Mucosa of rectum (tissue), 2 donors: ENCODE measurements around the gene RRM1.
A peak's percentile ranks its signal among the peaks of the same experiment; 100 is the strongest.

ENCODE experiments used
- H3K27ac ChIP-seq, 2 donors: one replicate each; pipeline ENCODE4 v1.7.0; 2013; ENCODE audit warnings: inconsistent platforms in 2 of 2, low read depth in 2 of 2, low read length in 2 of 2
- H3K27me3 ChIP-seq, 2 donors: one replicate each; pipeline ENCODE4 v1.7.0; 2013; ENCODE audit warnings: low read length in 2 of 2; ENCODE audit not compliant: control insufficient read depth in 2 of 2, insufficient read depth in 2 of 2
- H3K36me3 ChIP-seq, 2 donors: one replicate each; pipeline ENCODE4 v1.7.0; 2013; ENCODE audit warnings: low read length in 2 of 2; ENCODE audit not compliant: control insufficient read depth in 2 of 2, insufficient read depth in 2 of 2
- H3K4me1 ChIP-seq, 2 donors: one replicate each; pipeline ENCODE4 v1.7.0; 2013; ENCODE audit warnings: low read length in 2 of 2, mild to moderate bottlenecking in 1 of 2; ENCODE audit not compliant: control insufficient read depth in 2 of 2, insufficient read depth in 2 of 2
- H3K4me3 ChIP-seq, 2 donors: one replicate each; pipeline ENCODE4 v1.7.0; 2013; ENCODE audit warnings: low read length in 2 of 2
- H3K9ac ChIP-seq, 2 donors: one replicate each; pipeline ENCODE4 v1.7.0; 2013; ENCODE audit warnings: low read length in 2 of 2, low read depth in 1 of 2, mild to moderate bottlenecking in 1 of 2
- H3K9me3 ChIP-seq, 2 donors: one replicate each; pipeline ENCODE4 v1.7.0; 2013; ENCODE audit warnings: low read length in 2 of 2; ENCODE audit not compliant: control insufficient read depth in 2 of 2
- donor health status: healthy.
- donor health status: Normal muscosa, but diverticular disease.

Gene RRM1

GRCh38 chr11:4063348-4063747 lies 31.3 kb upstream of the RRM1 start:
- Histone ChIP-seq H3K4me1 (peaks cover 16 to 34% of the 10 kb centered on the region in 2 donors), H3K27ac (peak overlapping the region in 1 of 2 donors; percentile 26), H3K36me3 (peaks cover 16 to 17% of the 10 kb centered on the region in 2 donors)

GRCh38 chr11:4064278-4064955 lies 30.2 kb upstream of the RRM1 start:
- Histone ChIP-seq H3K27ac (no peak overlapping the region), H3K4me1 (peaks cover 16 to 29% of the 10 kb centered on the region in 2 donors), H3K36me3 (peaks cover 13% of the 10 kb centered on the region in 2 donors), H3K9ac (no peak overlapping the region), H3K4me3 (no peak overlapping the region), H3K27me3 (no peaks in the 10 kb centered on the region), H3K9me3 (no peaks in the 10 kb centered on the region)

More at GRCh38 chr11:4063348-4063747, 31.3 kb upstream of the RRM1 start:
- Histone ChIP-seq H3K9me3 (no peaks in the 10 kb centered on the region), H3K4me3 (no peak overlapping the region), H3K9ac (no peak overlapping the region), H3K27me3 (no peaks in the 10 kb centered on the region)

GRCh38 chr11:4065086-4065485 lies 29.5 kb upstream of the RRM1 start:
- Histone ChIP-seq H3K27me3 (no peaks in the 10 kb centered on the region), H3K4me3 (no peak overlapping the region), H3K27ac (no peak overlapping the region), H3K36me3 (peaks cover 10 to 12% of the 10 kb centered on the region in 2 donors), H3K4me1 (peaks cover 16 to 22% of the 10 kb centered on the region in 2 donors), H3K9ac (no peak overlapping the region), H3K9me3 (no peaks in the 10 kb centered on the region)

- H3K27ac ChIP-seq, result no peak overlapping the region
- H3K4me3 ChIP-seq, result no peak overlapping the region
- no peaks in the 10 kb centered on the region for H3K9me3 ChIP-seq
- H3K36me3 ChIP-seq, result peaks cover 8 to 9% of the 10 kb centered on the region in 2 donors
- no peak overlapping the region for H3K9ac ChIP-seq
- H3K4me1 ChIP-seq, result peaks cover 15 to 16% of the 10 kb centered on the region in 2 donors
- no peaks in the 10 kb centered on the region for H3K27me3 ChIP-seq
These were observed 28.8 kb upstream of the RRM1 start for GRCh38 chr11:4065601-4066377.

- Histone ChIP-seq H3K4me3 (no peak overlapping the region), H3K9ac (no peak overlapping the region), H3K9me3 (no peaks in the 10 kb centered on the region), H3K36me3 (peaks cover 0 to 2% of the 10 kb centered on the region in 2 donors), H3K27me3 (no peaks in the 10 kb centered on the region), H3K4me1 (peaks cover 7 to 13% of the 10 kb centered on the region in 2 donors), H3K27ac (no peak overlapping the region)
These were observed 27.7 kb upstream of the RRM1 start for GRCh38 chr11:4066910-4067309.

GRCh38 chr11:4068962-4069361 lies 25.6 kb upstream of the RRM1 start:
- H3K4me3 ChIP-seq, result no peak overlapping the region
- H3K9me3 ChIP-seq, result no peaks in the 10 kb centered on the region
- no peak overlapping the region for H3K27ac ChIP-seq
- H3K27me3 ChIP-seq, result no peaks in the 10 kb centered on the region
- H3K36me3 ChIP-seq, result peaks cover 0 to 8% of the 10 kb centered on the region in 2 donors
- peaks cover 7% of the 10 kb centered on the region in 2 donors for H3K4me1 ChIP-seq
- no peak overlapping the region for H3K9ac ChIP-seq

GRCh38 chr11:4071325-4071724 lies 23.3 kb upstream of the RRM1 start:
- no peaks in the 10 kb centered on the region for H3K4me1 ChIP-seq
- H3K36me3 ChIP-seq, result peaks cover 0 to 11% of the 10 kb centered on the region in 2 donors
- no peaks in the 10 kb centered on the region for H3K27me3 ChIP-seq
- H3K9ac ChIP-seq, result no peak overlapping the region
- no peaks in the 10 kb centered on the region for H3K9me3 ChIP-seq
- H3K4me3 ChIP-seq, result no peak overlapping the region
- H3K27ac ChIP-seq, result no peak overlapping the region

GRCh38 chr11:4071914-4072313 lies 22.7 kb upstream of the RRM1 start:
- no peaks in the 10 kb centered on the region for H3K27me3 ChIP-seq
- no peaks in the 10 kb centered on the region for H3K4me1 ChIP-seq
- no peak overlapping the region for H3K4me3 ChIP-seq
- H3K9me3 ChIP-seq, result no peaks in the 10 kb centered on the region
- no peak overlapping the region for H3K9ac ChIP-seq
- H3K27ac ChIP-seq, result no peak overlapping the region
- peaks cover 0 to 11% of the 10 kb centered on the region in 2 donors for H3K36me3 ChIP-seq

- H3K9me3 ChIP-seq, result no peaks in the 10 kb centered on the region
- H3K27ac ChIP-seq, result no peak overlapping the region
- no peak overlapping the region for H3K4me3 ChIP-seq
- H3K4me1 ChIP-seq, result no peaks in the 10 kb centered on the region
- H3K27me3 ChIP-seq, result no peaks in the 10 kb centered on the region
- peaks cover 0 to 11% of the 10 kb centered on the region in 2 donors for H3K36me3 ChIP-seq
- no peak overlapping the region for H3K9ac ChIP-seq
These were observed 21.8 kb upstream of the RRM1 start for GRCh38 chr11:4072668-4073285.

- no peak overlapping the region for H3K9ac ChIP-seq
- peaks cover 0 to 11% of the 10 kb centered on the region in 2 donors for H3K36me3 ChIP-seq
- no peaks in the 10 kb centered on the region for H3K9me3 ChIP-seq
- no peak overlapping the region for H3K4me3 ChIP-seq
- H3K27ac ChIP-seq, result no peak overlapping the region
- no peaks in the 10 kb centered on the region for H3K4me1 ChIP-seq
- H3K27me3 ChIP-seq, result no peaks in the 10 kb centered on the region
These were observed 20.3 kb upstream of the RRM1 start for GRCh38 chr11:4074266-4074665.
